Subcutaneous abdominal adipose tissue (tissue), 5 donors: ENCODE results near the gene TBL1X.

Source experiments
- H3K27ac ChIP-seq: one replicate; pipeline ENCODE4 v1.7.0; 2013; ENCODE audit warnings: low read depth, mild to moderate bottlenecking, inconsistent platforms, low read length, moderate library complexity
- H3K27me3 ChIP-seq, 5 donors: one replicate each; pipeline ENCODE4 v1.7.0; 2013; ENCODE audit warnings: low read length in 5 of 5, inconsistent platforms in 1 of 5; ENCODE audit not compliant: control insufficient read depth in 5 of 5, insufficient read depth in 4 of 5
- H3K36me3 ChIP-seq, 5 donors: one replicate each; pipeline ENCODE4 v1.7.0; 2013; ENCODE audit warnings: low read length in 5 of 5; ENCODE audit not compliant: control insufficient read depth in 5 of 5, insufficient read depth in 5 of 5
- H3K4me1 ChIP-seq, 5 donors: one replicate each; pipeline ENCODE4 v1.7.0; 2013; ENCODE audit warnings: low read length in 5 of 5, mild to moderate bottlenecking in 3 of 5, moderate library complexity in 1 of 5; ENCODE audit not compliant: control insufficient read depth in 5 of 5, insufficient read depth in 5 of 5
- H3K4me3 ChIP-seq, 5 donors: one replicate each; pipeline ENCODE4 v1.7.0; 2013; ENCODE audit warnings: low read length in 5 of 5, low read depth in 1 of 5
- H3K9ac ChIP-seq, 5 donors: one replicate each; pipeline ENCODE4 v1.7.0; 2013; ENCODE audit warnings: low read length in 5 of 5, mild to moderate bottlenecking in 4 of 5, moderate library complexity in 3 of 5
- H3K9me3 ChIP-seq, 5 donors: one replicate each; pipeline ENCODE4 v1.7.0; 2013; ENCODE audit warnings: low read length in 5 of 5; ENCODE audit not compliant: control insufficient read depth in 5 of 5
- donor health status: healthy.
- donor health status: healthy.
- donor health status: healthy.
- donor health status: healthy.
- donor health status: healthy.

Gene TBL1X

DNA sequence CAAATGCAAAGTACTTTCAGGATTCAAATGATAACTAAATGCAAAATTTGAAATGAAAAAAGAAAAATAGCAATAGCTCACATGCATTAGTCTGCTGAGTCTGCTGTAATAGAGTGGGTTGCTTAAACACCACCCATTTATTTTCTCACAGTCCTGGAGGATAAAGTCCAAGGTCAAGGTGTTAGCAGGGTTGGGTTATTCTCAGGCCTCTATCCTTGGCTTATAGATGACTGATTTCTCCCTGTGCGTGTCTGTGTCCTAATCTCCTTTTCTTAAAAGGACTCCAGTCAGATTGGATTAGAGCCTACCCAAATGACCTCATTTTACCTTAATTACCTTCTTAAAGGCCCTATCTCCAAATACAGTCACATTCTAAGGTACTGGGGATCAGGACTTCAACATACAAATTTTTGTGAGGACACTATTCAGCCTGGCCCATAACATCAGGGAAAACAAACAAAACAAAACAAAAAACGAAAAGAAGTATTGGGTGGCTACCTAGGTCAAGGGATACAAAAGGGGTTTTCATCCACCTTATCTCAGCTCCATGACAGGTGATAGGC is 6.3 kb upstream of the TBL1X start:
- Histone ChIP-seq H3K9me3 (no peaks in the 10 kb centered on the region), H3K9ac (no peak overlapping the region), H3K4me1 (peaks cover 4 to 22% (median 12%) of the 10 kb centered on the region in 5 donors), H3K4me3 (no peak overlapping the region), H3K36me3 (no peaks in the 10 kb centered on the region), H3K27ac (no peak overlapping the region), H3K27me3 (peaks cover 0 to 5% (median 0%) of the 10 kb centered on the region in 5 donors)

DNA sequence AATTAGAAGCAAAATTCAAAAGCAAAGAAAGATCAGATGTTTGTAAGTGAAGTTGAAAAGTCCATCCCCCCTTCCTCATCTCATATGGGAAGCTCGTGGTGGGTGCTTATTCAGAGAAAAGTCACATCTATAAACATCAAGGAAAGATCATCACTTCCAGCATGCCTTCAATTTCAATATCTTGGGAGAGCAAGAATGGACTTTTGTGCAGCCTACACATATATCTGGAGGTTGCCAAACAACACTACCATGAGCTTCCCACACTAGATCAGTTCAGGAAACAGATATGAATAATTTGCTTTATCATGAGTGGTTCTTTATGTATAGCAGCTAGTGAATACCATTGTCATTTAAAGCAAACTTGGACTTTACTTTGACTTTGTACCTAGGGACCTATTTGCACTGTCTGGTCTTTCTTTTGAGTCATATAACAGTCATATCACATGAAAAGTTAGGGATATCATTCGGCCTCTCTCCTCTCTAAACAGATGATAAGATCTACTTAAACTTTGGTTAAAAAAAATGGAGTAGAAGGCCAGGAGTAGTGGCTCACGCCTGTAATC is 5.6 kb upstream of the TBL1X start:
- H3K4me3 ChIP-seq = no peak overlapping the region
- no peaks in the 10 kb centered on the region for H3K36me3 ChIP-seq
- H3K9ac ChIP-seq = no peak overlapping the region
- H3K27me3 ChIP-seq = peaks cover 0 to 8% (median 0%) of the 10 kb centered on the region in 5 donors
- no peaks in the 10 kb centered on the region for H3K9me3 ChIP-seq
- no peak overlapping the region for H3K27ac ChIP-seq
- peaks cover 4 to 27% (median 17%) of the 10 kb centered on the region in 5 donors for H3K4me1 ChIP-seq

DNA sequence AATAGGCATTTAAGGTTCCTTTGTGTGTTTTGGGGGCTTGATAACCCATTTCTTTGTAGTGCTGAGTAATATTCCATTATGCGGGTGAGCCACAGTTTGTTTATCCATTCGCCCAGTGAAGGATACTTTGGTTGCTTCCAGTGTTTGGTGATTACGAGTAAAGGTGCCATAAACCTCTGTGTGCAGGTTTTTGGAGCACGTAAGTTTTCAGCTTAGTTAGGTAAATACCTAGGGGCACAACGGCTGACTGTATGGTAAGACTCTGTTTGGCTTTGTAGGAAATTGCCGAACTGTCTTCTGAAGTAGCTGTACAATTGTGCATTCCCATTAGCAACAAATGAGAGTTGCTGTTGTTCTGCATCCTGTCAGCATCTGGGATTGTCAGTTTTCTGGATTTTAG is 3.8 kb upstream of the TBL1X start:
- Histone ChIP-seq H3K36me3 (no peaks in the 10 kb centered on the region), H3K4me3 (no peak overlapping the region), H3K4me1 (peaks cover 4 to 26% (median 21%) of the 10 kb centered on the region in 5 donors), H3K27me3 (peaks cover 0 to 10% (median under 1%) of the 10 kb centered on the region in 5 donors), H3K27ac (no peak overlapping the region), H3K9ac (no peak overlapping the region), H3K9me3 (no peaks in the 10 kb centered on the region)

DNA sequence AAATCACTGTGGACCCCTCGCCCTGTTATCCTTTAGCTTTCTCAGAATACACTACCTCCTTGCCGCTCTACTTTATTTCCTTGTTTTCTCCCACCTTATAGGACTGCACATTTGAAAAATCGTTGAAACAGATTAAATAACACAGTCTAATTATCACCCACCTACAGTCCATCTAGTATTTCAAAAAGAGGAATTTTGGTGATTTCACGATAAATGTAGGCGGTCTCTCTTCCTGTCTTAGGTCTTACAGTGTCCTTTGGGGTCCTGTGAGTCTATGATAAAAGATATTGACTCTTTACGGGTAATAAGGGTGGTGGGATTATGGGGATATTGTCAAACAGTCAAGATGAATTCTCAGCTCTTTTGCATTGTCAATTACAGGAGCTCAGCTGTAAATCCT is 2.4 kb upstream of the TBL1X start:
- no peaks in the 10 kb centered on the region for H3K9me3 ChIP-seq
- no peaks in the 10 kb centered on the region for H3K36me3 ChIP-seq

DNA sequence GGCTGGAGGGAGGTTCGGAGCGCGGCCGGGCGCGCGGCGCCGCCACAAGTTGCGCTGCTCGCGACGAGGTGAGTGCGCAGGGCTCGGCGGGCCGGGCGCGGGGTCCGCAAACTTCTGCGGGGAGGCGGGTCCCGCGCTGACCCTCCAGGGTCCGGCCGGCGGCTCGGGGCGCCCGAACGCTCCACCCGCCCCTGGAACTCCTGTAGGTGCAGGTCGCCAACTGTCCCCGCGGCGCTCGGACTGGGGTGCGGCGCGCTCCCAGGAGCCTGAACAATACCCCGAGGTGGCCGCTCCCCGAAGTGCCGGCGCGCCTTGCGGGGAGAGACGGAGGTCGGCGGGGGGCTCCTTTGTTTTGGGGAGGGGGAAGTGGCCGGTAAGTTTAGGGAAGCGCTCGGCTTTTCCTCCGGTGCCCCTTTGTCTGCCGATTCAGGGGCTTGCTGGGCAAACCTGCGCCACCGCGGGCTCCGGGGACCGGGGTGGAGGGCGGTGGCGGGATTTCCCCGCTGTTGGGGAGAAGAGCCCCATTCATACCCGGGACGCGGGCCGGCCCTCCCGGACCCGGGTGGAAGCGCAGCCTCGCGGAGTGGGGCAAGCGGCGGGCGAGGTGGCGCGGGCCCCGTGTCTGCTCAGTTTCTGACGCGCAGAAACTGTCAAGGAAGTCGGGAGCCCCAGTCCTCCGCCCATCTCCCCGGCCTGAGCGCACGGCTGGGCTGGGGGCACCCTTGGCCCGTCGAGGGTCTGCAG is 694 bp downstream of the TBL1X start:
- H3K36me3 ChIP-seq = no peaks in the 10 kb centered on the region
- H3K27me3 ChIP-seq = peaks cover 0 to 15% (median 8%) of the 10 kb centered on the region in 5 donors
- peak overlapping the region in 2 of 5 donors; percentile 40 to 62 for H3K9ac ChIP-seq
- no peaks in the 10 kb centered on the region for H3K9me3 ChIP-seq
- peak overlapping the region; percentile 30 for H3K27ac ChIP-seq
- peaks cover 4 to 39% (median 32%) of the 10 kb centered on the region in 5 donors for H3K4me1 ChIP-seq
- peak overlapping the region in 4 of 5 donors; percentile 62 to 71 (median 66) for H3K4me3 ChIP-seq

More for the DNA sequence above, 2.4 kb upstream of the TBL1X start:
- no peak overlapping the region for H3K9ac ChIP-seq
- peaks cover 4 to 39% (median 32%) of the 10 kb centered on the region in 5 donors for H3K4me1 ChIP-seq
- H3K27me3 ChIP-seq = peaks cover 0 to 13% (median 8%) of the 10 kb centered on the region in 5 donors
- no peak overlapping the region for H3K27ac ChIP-seq
- H3K4me3 ChIP-seq = no peak overlapping the region

DNA sequence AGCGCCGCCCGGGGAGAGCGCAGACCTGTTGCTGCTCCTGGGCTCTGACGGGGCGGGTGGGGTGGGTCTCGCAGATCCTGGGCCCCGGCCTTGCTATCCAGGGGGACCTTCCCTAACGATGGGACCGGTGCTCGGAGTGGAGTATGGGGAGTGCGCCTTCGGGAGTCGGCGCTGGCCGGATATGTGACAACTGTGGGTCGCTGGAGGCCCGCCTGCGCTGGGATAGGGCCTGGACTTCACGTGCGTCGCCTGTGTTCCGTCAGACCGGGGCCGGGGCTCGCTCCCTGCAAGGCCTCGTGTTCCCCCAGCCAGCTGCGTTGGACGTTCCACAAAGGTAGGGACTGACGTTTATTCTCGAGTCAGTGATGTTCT is 1.3 kb downstream of the TBL1X start:
- peak overlapping the region in 1 of 5 donors; percentile 62 for H3K9ac ChIP-seq
- peak overlapping the region; percentile 53 to 71 (median 66) for H3K4me3 ChIP-seq
- no peaks in the 10 kb centered on the region for H3K9me3 ChIP-seq
- H3K36me3 ChIP-seq = no peaks in the 10 kb centered on the region
- peaks cover 4 to 39% (median 32%) of the 10 kb centered on the region in 5 donors for H3K4me1 ChIP-seq
- H3K27ac ChIP-seq = no peak overlapping the region
- peaks cover 0 to 18% (median 8%) of the 10 kb centered on the region in 5 donors for H3K27me3 ChIP-seq

DNA sequence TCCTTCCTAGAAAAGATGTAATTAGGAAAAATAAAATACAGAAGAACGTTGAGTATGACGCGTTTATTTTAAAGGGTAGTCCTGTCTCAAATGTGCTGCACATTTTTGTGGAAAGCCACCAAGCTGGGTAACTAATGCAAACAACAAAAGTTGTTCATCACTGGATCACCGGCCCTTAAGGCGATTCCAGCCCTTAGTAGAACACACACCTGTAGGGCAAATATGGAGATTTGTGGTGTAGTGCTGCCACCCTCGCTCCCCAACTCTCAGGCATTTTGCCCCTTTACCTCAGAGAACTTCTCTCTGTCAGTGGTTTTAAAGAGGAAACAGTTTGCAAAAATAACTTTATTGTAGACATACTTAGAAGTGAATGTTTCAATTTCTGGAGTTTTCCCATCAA is 1.9 kb downstream of the TBL1X start:
- Histone ChIP-seq H3K27me3 (peaks cover 0 to 21% (median 8%) of the 10 kb centered on the region in 5 donors), H3K9me3 (no peaks in the 10 kb centered on the region), H3K4me1 (peaks cover 4 to 39% (median 32%) of the 10 kb centered on the region in 5 donors), H3K36me3 (no peaks in the 10 kb centered on the region), H3K27ac (no peak overlapping the region), H3K4me3 (peak overlapping the region in 3 of 5 donors; percentile 62 to 71 (median 67)), H3K9ac (no peak overlapping the region)

DNA sequence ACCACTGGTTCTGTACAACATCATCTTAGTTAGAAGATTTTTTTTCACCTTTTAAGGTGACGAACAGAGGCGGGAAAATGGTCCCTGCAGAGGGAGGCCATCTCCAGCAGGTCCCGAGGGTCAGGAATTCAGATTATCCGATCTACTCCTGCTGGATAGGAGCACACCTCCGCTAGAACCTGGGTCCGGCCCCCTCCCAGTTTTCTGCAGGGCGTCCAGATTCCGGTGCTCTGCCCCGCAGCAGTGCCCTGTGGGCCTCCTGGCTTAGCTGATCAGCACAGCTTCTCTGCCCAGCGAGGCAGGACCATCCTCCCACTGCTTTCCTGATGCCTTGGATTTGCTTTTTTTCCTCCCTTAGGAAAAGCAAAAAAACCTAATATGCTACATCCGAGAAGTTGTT is 2.3 kb downstream of the TBL1X start:
- Histone ChIP-seq H3K36me3 (no peaks in the 10 kb centered on the region), H3K9me3 (no peaks in the 10 kb centered on the region), H3K27ac (no peak overlapping the region), H3K4me3 (no peak overlapping the region), H3K9ac (no peak overlapping the region), H3K4me1 (peaks cover 4 to 39% (median 32%) of the 10 kb centered on the region in 5 donors), H3K27me3 (peaks cover 0 to 21% (median 8%) of the 10 kb centered on the region in 5 donors)

DNA sequence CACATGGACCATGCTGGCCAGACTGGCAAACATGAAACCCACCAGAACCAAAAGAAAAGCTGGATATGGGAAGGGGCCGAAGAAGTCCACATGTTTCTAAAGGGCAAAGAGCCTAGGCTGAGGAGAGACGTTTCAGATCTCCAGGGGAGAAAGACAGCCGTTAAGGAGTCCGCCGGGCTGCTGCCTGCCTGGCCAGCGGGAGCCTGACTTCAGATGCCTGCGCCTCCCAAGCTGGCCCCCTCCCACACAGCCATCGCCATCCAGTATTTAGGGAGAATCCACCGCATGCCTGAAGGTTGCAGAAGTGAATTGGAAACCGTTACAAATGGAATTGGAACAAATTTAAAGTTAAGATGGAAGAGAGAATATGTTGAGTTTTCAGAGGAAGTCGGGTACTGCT is 2.9 kb downstream of the TBL1X start:
- no peaks in the 10 kb centered on the region for H3K9me3 ChIP-seq
- H3K9ac ChIP-seq = no peak overlapping the region
- H3K27me3 ChIP-seq = peaks cover 0 to 21% (median 8%) of the 10 kb centered on the region in 5 donors
- H3K36me3 ChIP-seq = no peaks in the 10 kb centered on the region
- no peak overlapping the region for H3K27ac ChIP-seq
- no peak overlapping the region for H3K4me3 ChIP-seq
- peaks cover 4 to 33% (median 26%) of the 10 kb centered on the region in 5 donors for H3K4me1 ChIP-seq

DNA sequence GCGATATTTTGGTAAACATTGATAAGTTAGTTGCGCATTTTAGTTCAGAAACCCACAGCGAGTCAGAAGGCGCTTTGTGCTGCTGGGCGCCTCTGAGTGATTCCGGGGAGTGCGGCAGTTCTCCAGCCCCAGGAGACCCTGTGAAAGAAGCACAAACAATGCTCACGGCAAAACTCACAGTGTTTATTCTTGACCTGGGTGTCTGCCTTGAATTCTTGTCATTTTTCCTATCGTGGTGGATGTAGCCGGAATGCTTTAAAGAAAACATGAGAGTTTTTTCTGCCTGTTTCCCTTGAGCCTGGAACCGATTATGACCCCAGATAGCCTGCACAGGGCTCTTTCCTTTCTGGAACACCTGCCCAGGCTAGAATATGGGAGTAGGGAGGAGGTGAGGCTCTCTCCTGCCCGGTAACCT is 6.7 kb downstream of the TBL1X start:
- no peaks in the 10 kb centered on the region for H3K9me3 ChIP-seq
- no peak overlapping the region for H3K4me3 ChIP-seq
- no peaks in the 10 kb centered on the region for H3K36me3 ChIP-seq
- H3K4me1 ChIP-seq = peaks cover 0 to 9% (median 5%) of the 10 kb centered on the region in 5 donors
- no peak overlapping the region for H3K27ac ChIP-seq
- no peak overlapping the region for H3K9ac ChIP-seq
- peaks cover 0 to 15% (median 4%) of the 10 kb centered on the region in 5 donors for H3K27me3 ChIP-seq
